HG02588 (cell line): Measurements from ENCODE around the gene PDE3B.
"Not testable (repeated sequence)": the region's sequence is repeated elsewhere in the genome, so short reads cannot be mapped to it uniquely, and the experiment has no call there.

Experiments used
- ATAC-seq: cut with Tn5 transposase; IDR thresholded peaks from one replicate; pipeline ENCODE4 v1.9.1; 2021; ENCODE audit warnings: mild to moderate bottlenecking, moderate library complexity; ENCODE audit not compliant: unreplicated experiment

PDE3B gene

GRCh38 chr11:14643697-14644225 is at the start of gene PDE3B:
TSS of gene PDE3B (plus strand) at chr11:14643804. CDS start at chr11:14644076, 272 bp downstream.
- ATAC-seq: peak; percentile 68

GRCh38 chr11:14595261-14595660 is 48.3 kb upstream of the PDE3B start:
- not testable (repeated sequence) for ATAC-seq

GRCh38 chr11:14607713-14608112 is 35.9 kb upstream of the PDE3B start:
- ATAC-seq: no peak

- no peak for ATAC-seq
Measured at GRCh38 chr11:14609902-14610301, 33.7 kb upstream of the PDE3B start.

- no peak for ATAC-seq
Measured at GRCh38 chr11:14611939-14612338, 31.7 kb upstream of the PDE3B start.

- ATAC-seq: no peak
Measured at GRCh38 chr11:14612694-14613093, 30.9 kb upstream of the PDE3B start.

- ATAC-seq: no peak
Measured at GRCh38 chr11:14614091-14614622, 29.4 kb upstream of the PDE3B start.

- no peak for ATAC-seq
Measured at GRCh38 chr11:14617241-14618027, 26.2 kb upstream of the PDE3B start.

GRCh38 chr11:14618060-14618459 is 25.5 kb upstream of the PDE3B start:
- ATAC-seq: no peak

GRCh38 chr11:14619603-14620531 is 23.7 kb upstream of the PDE3B start:
- ATAC-seq: no peak

GRCh38 chr11:14622223-14622954 is 21.2 kb upstream of the PDE3B start:
- ATAC-seq: no peak

GRCh38 chr11:14623036-14623435 is 20.6 kb upstream of the PDE3B start:
- ATAC-seq: no peak

GRCh38 chr11:14625586-14626205 is 17.9 kb upstream of the PDE3B start:
- no peak for ATAC-seq

- no peak for ATAC-seq
Measured at GRCh38 chr11:14626650-14627049, 17.0 kb upstream of the PDE3B start.

- ATAC-seq: not testable (repeated sequence)
Measured at GRCh38 chr11:14633506-14634224, 9.9 kb upstream of the PDE3B start.

- ATAC-seq: no peak
Measured at GRCh38 chr11:14634813-14635212, 8.8 kb upstream of the PDE3B start.

- no peak for ATAC-seq
Measured at GRCh38 chr11:14635546-14635945, 8.1 kb upstream of the PDE3B start.

GRCh38 chr11:14636119-14636518 is 7.5 kb upstream of the PDE3B start:
- ATAC-seq: no peak

GRCh38 chr11:14637868-14638409 is 5.7 kb upstream of the PDE3B start:
- no peak for ATAC-seq
